Vagina (tissue), 2 donors: ENCODE measurements around the gene KCNJ10. TPM values are rescaled to one million over a fixed set of nuclear protein-coding genes. Genes with fewer than 3 reads are reported as not detected.

Experiments
- DNase-seq, 2 donors: peaks; one replicate each; pipeline ENCODE4 v3.0.0-alpha.2; 2017; ENCODE audit errors: extremely low spot score in 2 of 2
- H3K27ac ChIP-seq: fragments of 200-600 bp; sonication (generic); one replicate; pipeline ENCODE4 v1.5.1; 2019
- H3K27me3 ChIP-seq: fragments of 200-600 bp; sonication (generic); one replicate; pipeline ENCODE4 v1.5.1; 2019
- H3K36me3 ChIP-seq, 2 donors: fragments of 200-600 bp; sonication (generic); one replicate each; pipeline ENCODE4 v1.5.1; 2017 to 2019
- H3K4me1 ChIP-seq: fragments of 200-600 bp; sonication (generic); one replicate; pipeline ENCODE4 v1.5.1; 2019
- H3K4me3 ChIP-seq, 2 donors: fragments of 200-600 bp; sonication (generic); 1 replicate in 1 of 2; 2 replicates in 1 of 2; pipeline ENCODE4 v1.5.1; 2016 to 2019
- H3K9me3 ChIP-seq: fragments of 200-600 bp; sonication (generic); one replicate; pipeline ENCODE4 v1.5.1; 2019
- POLR2A ChIP-seq, 2 donors: fragments of 450-650 bp; IDR thresholded peaks; one replicate each; pipeline ENCODE4 v1.6.1; 2017; ENCODE audit warnings: antibody characterized with exemption in 2 of 2, mild to moderate bottlenecking in 2 of 2, moderate library complexity in 2 of 2
- POLR2AphosphoS5 ChIP-seq, 2 donors: sonication (generic); formaldehyde crosslinking; IDR thresholded peaks; one replicate each; pipeline ENCODE4 v1.9.0; 2017; ENCODE audit warnings: antibody characterized with exemption in 2 of 2, mild to moderate bottlenecking in 2 of 2, low read depth in 1 of 2; ENCODE audit not compliant: insufficient read depth in 1 of 2
- intact Hi-C: fragments of 100-400 bp; cut with DNase I; formaldehyde crosslinking; loops from one replicate; pipeline ENCODE4 v1.15.1; 2023
- total RNA-seq: library from RNA; depleted of rRNA; stranded (reverse); fragments of >200 nt; gene quantifications from one replicate; pipeline ENCODE4 v1.2.3, GENCODE V29; 2016
- TF ChIP-seq, protein P1 (sequence below), 3 experiments: fragments of 450-650 bp in 2 of 3; fragments of 200-600 bp in 1 of 3; sonication (generic) in 1 of 3; IDR thresholded peaks; one replicate each; pipeline ENCODE4 v1.5.1; 2017 to 2019; ENCODE audit warnings: antibody characterized with exemption in 3 of 3, mild to moderate bottlenecking in 2 of 3, moderate library complexity in 2 of 3

KCNJ10 gene
- total RNA-seq, 1 donor from 2014 or later, result not detected

GRCh38 chr1:159959451-159959850, 110.5 kb downstream of the KCNJ10 start:
- Histone ChIP-seq H3K36me3 (no peaks in the 10 kb centered on the region), H3K4me1 (peaks cover 24% of the 10 kb centered on the region), H3K27me3 (no peaks in the 10 kb centered on the region), H3K27ac (no peak overlapping the region), H3K9me3 (no peaks in the 10 kb centered on the region), H3K4me3 (no peak overlapping the region)
- no peak for DNase-seq
- TF ChIP-seq POLR2AphosphoS5 (IDR thresholded peaks at IDR 0.05; ENCODE audit: insufficient read depth in 1 of 2, low read depth in 1 of 2) (no peak), POLR2A (IDR thresholded peaks at IDR 0.05) (no peak)
- TF ChIP-seq, protein P1, sequence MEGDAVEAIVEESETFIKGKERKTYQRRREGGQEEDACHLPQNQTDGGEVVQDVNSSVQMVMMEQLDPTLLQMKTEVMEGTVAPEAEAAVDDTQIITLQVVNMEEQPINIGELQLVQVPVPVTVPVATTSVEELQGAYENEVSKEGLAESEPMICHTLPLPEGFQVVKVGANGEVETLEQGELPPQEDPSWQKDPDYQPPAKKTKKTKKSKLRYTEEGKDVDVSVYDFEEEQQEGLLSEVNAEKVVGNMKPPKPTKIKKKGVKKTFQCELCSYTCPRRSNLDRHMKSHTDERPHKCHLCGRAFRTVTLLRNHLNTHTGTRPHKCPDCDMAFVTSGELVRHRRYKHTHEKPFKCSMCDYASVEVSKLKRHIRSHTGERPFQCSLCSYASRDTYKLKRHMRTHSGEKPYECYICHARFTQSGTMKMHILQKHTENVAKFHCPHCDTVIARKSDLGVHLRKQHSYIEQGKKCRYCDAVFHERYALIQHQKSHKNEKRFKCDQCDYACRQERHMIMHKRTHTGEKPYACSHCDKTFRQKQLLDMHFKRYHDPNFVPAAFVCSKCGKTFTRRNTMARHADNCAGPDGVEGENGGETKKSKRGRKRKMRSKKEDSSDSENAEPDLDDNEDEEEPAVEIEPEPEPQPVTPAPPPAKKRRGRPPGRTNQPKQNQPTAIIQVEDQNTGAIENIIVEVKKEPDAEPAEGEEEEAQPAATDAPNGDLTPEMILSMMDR (IDR thresholded peaks at IDR 0.05), result no peak
- intact Hi-C loops, result no loop called here

- no peaks in the 10 kb centered on the region for H3K9me3 ChIP-seq
- intact Hi-C loops, result no loop called here
- TF ChIP-seq POLR2AphosphoS5 (IDR thresholded peaks at IDR 0.05; ENCODE audit: insufficient read depth in 1 of 2, low read depth in 1 of 2), result no peak
- TF ChIP-seq, protein P1 (IDR thresholded peaks at IDR 0.05), result no peak
- TF ChIP-seq POLR2A (IDR thresholded peaks at IDR 0.05), result no peak
- no peak overlapping the region for H3K4me3 ChIP-seq
- no peaks in the 10 kb centered on the region for H3K27me3 ChIP-seq
- no peak overlapping the region for H3K27ac ChIP-seq
- DNase-seq, result no peak
- H3K4me1 ChIP-seq, result peaks cover 18% of the 10 kb centered on the region
- H3K36me3 ChIP-seq, result no peaks in the 10 kb centered on the region
These were observed 111.1 kb downstream of the KCNJ10 start for GRCh38 chr1:159958719-159959380.

DNA sequence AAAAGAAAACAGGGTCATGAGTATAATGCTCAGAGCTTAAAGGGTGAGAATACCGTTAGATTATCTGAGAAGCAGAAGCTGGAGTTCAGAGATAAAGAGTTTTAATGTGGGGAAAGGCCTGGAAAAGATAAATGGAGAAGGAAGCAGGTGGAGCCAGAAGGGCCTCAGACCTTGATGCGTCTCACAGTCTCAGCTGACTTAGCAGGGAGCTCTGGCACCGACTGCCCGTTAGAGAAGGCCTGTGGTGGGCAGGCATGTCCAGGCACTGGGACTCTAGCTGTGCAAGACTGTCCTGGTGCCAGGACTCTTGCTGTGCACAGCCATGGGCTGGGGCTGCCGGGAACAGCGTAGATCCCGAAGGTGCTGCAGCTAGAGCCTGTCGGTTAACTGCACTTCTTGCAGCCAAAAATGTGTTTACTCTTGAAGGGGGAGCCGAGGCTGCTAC, 112.1 kb downstream of the KCNJ10 start:
- no peaks in the 10 kb centered on the region for H3K36me3 ChIP-seq
- intact Hi-C loops, result no loop called here
- H3K27ac ChIP-seq, result no peak overlapping the region
- H3K4me3 ChIP-seq, result no peak overlapping the region
- DNase-seq, result no peak
- TF ChIP-seq POLR2A (IDR thresholded peaks at IDR 0.05) (no peak), POLR2AphosphoS5 (IDR thresholded peaks at IDR 0.05; ENCODE audit: insufficient read depth in 1 of 2, low read depth in 1 of 2) (no peak)
- TF ChIP-seq, protein P1 (IDR thresholded peaks at IDR 0.05), result no peak
- no peaks in the 10 kb centered on the region for H3K9me3 ChIP-seq
- H3K27me3 ChIP-seq, result no peaks in the 10 kb centered on the region
- peaks cover 18% of the 10 kb centered on the region for H3K4me1 ChIP-seq

GRCh38 chr1:159955456-159955855, 114.5 kb downstream of the KCNJ10 start:
- Histone ChIP-seq H3K9me3 (no peaks in the 10 kb centered on the region), H3K27me3 (no peaks in the 10 kb centered on the region), H3K36me3 (no peaks in the 10 kb centered on the region), H3K27ac (no peak overlapping the region), H3K4me1 (peaks cover 3% of the 10 kb centered on the region), H3K4me3 (no peak overlapping the region)
- no peak for DNase-seq
- no peak for TF ChIP-seq POLR2A (IDR thresholded peaks at IDR 0.05)
- TF ChIP-seq POLR2AphosphoS5 (IDR thresholded peaks at IDR 0.05; ENCODE audit: insufficient read depth in 1 of 2, low read depth in 1 of 2), result no peak
- TF ChIP-seq, protein P1 (IDR thresholded peaks at IDR 0.05), result no peak
- intact Hi-C loops, result no loop called here
